SK-N-SH treated with all-trans-retinoic acid at 6 μM for 48 hours (cell line): ENCODE results near the gene LHFPL3.

Source experiments
- ATAC-seq: fragments of 200-7000 bp; cut with Tn5 transposase; 3 replicates; pipeline ENCODE4 v1.9.1; 2020; ENCODE audit warnings: mild to moderate bottlenecking, moderate library complexity
- ARNTL ChIP-seq: fragments of 450-650 bp; formaldehyde crosslinking; IDR thresholded peaks from 2 replicates; pipeline ENCODE4 v1.5.0; 2020; ENCODE audit warnings: low read depth, mild to moderate bottlenecking, moderate library complexity, borderline replicate concordance
- BACH2 ChIP-seq: fragments of 250-450 bp; sonication (Bioruptor Pico); IDR thresholded peaks from 2 replicates; pipeline ENCODE4 v1.9.0; 2021; ENCODE audit warnings: mild to moderate bottlenecking, borderline replicate concordance
- CSDC2 ChIP-seq: fragments of 250-450 bp; sonication (Bioruptor Pico); IDR thresholded peaks from 2 replicates; pipeline ENCODE4 v1.5.0; 2020; ENCODE audit warnings: mild to moderate bottlenecking, moderate library complexity
- CSRNP3 ChIP-seq: fragments of 250-450 bp; sonication (Bioruptor Pico); IDR thresholded peaks from 2 replicates; pipeline ENCODE4 v1.5.1; 2021; ENCODE audit warnings: mild to moderate bottlenecking, moderate library complexity
- ESRRG ChIP-seq: fragments of 250-450 bp; sonication (Bioruptor Pico); IDR thresholded peaks from 2 replicates; pipeline ENCODE4 v1.6.1; 2021; ENCODE audit warnings: mild to moderate bottlenecking
- GLIS3 ChIP-seq: fragments of 250-450 bp; sonication (Bioruptor Pico); IDR thresholded peaks from 2 replicates; pipeline ENCODE4 v1.5.0; 2020; ENCODE audit warnings: mild to moderate bottlenecking, moderate library complexity
- OSR1 ChIP-seq: fragments of 250-450 bp; sonication (Bioruptor Pico); IDR thresholded peaks from 2 replicates; pipeline ENCODE4 v1.8.0; 2022; ENCODE audit warnings: moderate library complexity, mild to moderate bottlenecking, inconsistent platforms
- POU6F1 ChIP-seq: fragments of 250-450 bp; sonication (Bioruptor Pico); IDR thresholded peaks from 2 replicates; pipeline ENCODE4 v1.8.0; 2021; ENCODE audit warnings: low read depth, mild to moderate bottlenecking, moderate library complexity, borderline replicate concordance
- PPARA ChIP-seq: fragments of 250-450 bp; sonication (Bioruptor Pico); IDR thresholded peaks from 2 replicates; pipeline ENCODE4 v1.5.0; 2020; ENCODE audit warnings: mild to moderate bottlenecking, borderline replicate concordance
- RARB ChIP-seq: fragments of 250-450 bp; sonication (Bioruptor Pico); IDR thresholded peaks from 2 replicates; pipeline ENCODE4 v1.8.0; 2021; ENCODE audit warnings: mild to moderate bottlenecking, moderate library complexity
- SNAI2 ChIP-seq: fragments of 250-450 bp; sonication (Bioruptor Pico); IDR thresholded peaks from 2 replicates; pipeline ENCODE4 v1.5.0; 2020; ENCODE audit warnings: mild to moderate bottlenecking, moderate library complexity
- TOX ChIP-seq: fragments of 250-450 bp; sonication (Bioruptor Pico); IDR thresholded peaks from 2 replicates; pipeline ENCODE4 v1.8.0; 2021; ENCODE audit warnings: mild to moderate bottlenecking, moderate library complexity, borderline replicate concordance
- ZC3H10 ChIP-seq: fragments of 250-450 bp; sonication (Bioruptor Pico); IDR thresholded peaks from 2 replicates; pipeline ENCODE4 v1.5.1; 2021; ENCODE audit warnings: mild to moderate bottlenecking, moderate library complexity
- ZFP3 ChIP-seq: fragments of 250-450 bp; sonication (Bioruptor Pico); IDR thresholded peaks from 2 replicates; pipeline ENCODE4 v1.5.0; 2020; ENCODE audit warnings: mild to moderate bottlenecking, moderate library complexity
- ZFP30 ChIP-seq: fragments of 450-650 bp; formaldehyde crosslinking; IDR thresholded peaks from 2 replicates; pipeline ENCODE4 v1.5.0; 2022; ENCODE audit warnings: mild to moderate bottlenecking, moderate library complexity
- ZNF565 ChIP-seq: fragments of 450-650 bp; formaldehyde crosslinking; conservative IDR thresholded peaks from 2 replicates; pipeline ENCODE4 v1.5.0; 2020; ENCODE audit warnings: low read depth, mild to moderate bottlenecking, moderate library complexity
- ZNF70 ChIP-seq: fragments of 450-650 bp; formaldehyde crosslinking; IDR thresholded peaks from 2 replicates; pipeline ENCODE4 v1.5.0; 2020; ENCODE audit warnings: mild to moderate bottlenecking, moderate library complexity
- ZNF8 ChIP-seq: fragments of 450-650 bp; formaldehyde crosslinking; IDR thresholded peaks from 2 replicates; pipeline ENCODE4 v1.5.0; 2020; ENCODE audit warnings: mild to moderate bottlenecking, moderate library complexity
- TF ChIP-seq, protein P1 (sequence below): fragments of 250-450 bp; sonication (Bioruptor Pico); IDR thresholded peaks from 2 replicates; pipeline ENCODE4 v1.8.0; 2020; ENCODE audit warnings: mild to moderate bottlenecking, moderate library complexity, borderline replicate concordance
- TF ChIP-seq, protein P2 (sequence below): fragments of 250-450 bp; sonication (Bioruptor Pico); IDR thresholded peaks from 2 replicates; pipeline ENCODE4 v1.5.0; 2020; ENCODE audit warnings: mild to moderate bottlenecking, moderate library complexity

Gene LHFPL3

DNA sequence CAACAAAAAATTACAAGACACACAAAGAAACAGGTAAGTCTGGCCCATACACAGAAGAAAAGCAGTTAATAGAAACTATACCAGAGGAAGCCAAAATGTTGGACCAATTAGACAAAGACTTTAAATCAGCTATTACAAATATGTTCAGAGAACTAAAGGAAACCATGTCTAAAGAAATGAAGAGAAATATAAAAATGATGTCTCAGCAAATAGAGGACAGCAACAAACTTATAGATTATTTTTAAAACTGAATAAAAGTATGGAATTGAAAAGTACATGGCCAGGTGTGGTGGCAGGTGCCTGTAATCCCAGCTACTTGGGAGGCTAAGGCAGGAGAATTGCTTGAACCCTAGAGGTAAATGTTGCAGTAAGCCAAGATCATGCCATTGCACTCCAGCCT is 58.5 kb downstream of the LHFPL3 start:
- no peak for ATAC-seq
- TF ChIP-seq, protein P1, sequence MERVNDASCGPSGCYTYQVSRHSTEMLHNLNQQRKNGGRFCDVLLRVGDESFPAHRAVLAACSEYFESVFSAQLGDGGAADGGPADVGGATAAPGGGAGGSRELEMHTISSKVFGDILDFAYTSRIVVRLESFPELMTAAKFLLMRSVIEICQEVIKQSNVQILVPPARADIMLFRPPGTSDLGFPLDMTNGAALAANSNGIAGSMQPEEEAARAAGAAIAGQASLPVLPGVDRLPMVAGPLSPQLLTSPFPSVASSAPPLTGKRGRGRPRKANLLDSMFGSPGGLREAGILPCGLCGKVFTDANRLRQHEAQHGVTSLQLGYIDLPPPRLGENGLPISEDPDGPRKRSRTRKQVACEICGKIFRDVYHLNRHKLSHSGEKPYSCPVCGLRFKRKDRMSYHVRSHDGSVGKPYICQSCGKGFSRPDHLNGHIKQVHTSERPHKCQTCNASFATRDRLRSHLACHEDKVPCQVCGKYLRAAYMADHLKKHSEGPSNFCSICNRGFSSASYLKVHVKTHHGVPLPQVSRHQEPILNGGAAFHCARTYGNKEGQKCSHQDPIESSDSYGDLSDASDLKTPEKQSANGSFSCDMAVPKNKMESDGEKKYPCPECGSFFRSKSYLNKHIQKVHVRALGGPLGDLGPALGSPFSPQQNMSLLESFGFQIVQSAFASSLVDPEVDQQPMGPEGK (CRISPR knock-in tag) = no peak
- TF ChIP-seq SNAI2 (CRISPR knock-in tag) (no peak), GLIS3 (CRISPR knock-in tag) (no peak), TOX (CRISPR knock-in tag) (no peak), ZNF8 (no peak), CSRNP3 (no peak), ZFP3 (no peak), ZFP30 (no peak), PPARA (CRISPR knock-in tag) (no peak), ARNTL (CRISPR knock-in tag) (no peak), POU6F1 (CRISPR knock-in tag) (no peak)

- TF ChIP-seq CSDC2 (no peak), ZNF70 (CRISPR knock-in tag) (no peak), SNAI2 (CRISPR knock-in tag) (no peak), TOX (CRISPR knock-in tag) (no peak), CSRNP3 (no peak), ZNF565 (no peak), PPARA (CRISPR knock-in tag) (no peak), OSR1 (no peak), ZC3H10 (no peak), ZFP3 (no peak), BACH2 (CRISPR knock-in tag) (no peak), POU6F1 (CRISPR knock-in tag) (no peak)
- TF ChIP-seq, protein P1 (CRISPR knock-in tag) = no peak
- ATAC-seq = no peak
Observed at GRCh38 chr7:104388222-104388621, 59.8 kb downstream of the LHFPL3 start.

- ATAC-seq = no peak
- TF ChIP-seq RARB (CRISPR knock-in tag) (no peak), PPARA (CRISPR knock-in tag) (no peak), BACH2 (CRISPR knock-in tag) (no peak), CSRNP3 (no peak), GLIS3 (CRISPR knock-in tag) (no peak), ARNTL (CRISPR knock-in tag) (no peak), SNAI2 (CRISPR knock-in tag) (no peak), ESRRG (CRISPR knock-in tag) (no peak)
- TF ChIP-seq, protein P1 (CRISPR knock-in tag) = no peak
- TF ChIP-seq, protein P2, sequence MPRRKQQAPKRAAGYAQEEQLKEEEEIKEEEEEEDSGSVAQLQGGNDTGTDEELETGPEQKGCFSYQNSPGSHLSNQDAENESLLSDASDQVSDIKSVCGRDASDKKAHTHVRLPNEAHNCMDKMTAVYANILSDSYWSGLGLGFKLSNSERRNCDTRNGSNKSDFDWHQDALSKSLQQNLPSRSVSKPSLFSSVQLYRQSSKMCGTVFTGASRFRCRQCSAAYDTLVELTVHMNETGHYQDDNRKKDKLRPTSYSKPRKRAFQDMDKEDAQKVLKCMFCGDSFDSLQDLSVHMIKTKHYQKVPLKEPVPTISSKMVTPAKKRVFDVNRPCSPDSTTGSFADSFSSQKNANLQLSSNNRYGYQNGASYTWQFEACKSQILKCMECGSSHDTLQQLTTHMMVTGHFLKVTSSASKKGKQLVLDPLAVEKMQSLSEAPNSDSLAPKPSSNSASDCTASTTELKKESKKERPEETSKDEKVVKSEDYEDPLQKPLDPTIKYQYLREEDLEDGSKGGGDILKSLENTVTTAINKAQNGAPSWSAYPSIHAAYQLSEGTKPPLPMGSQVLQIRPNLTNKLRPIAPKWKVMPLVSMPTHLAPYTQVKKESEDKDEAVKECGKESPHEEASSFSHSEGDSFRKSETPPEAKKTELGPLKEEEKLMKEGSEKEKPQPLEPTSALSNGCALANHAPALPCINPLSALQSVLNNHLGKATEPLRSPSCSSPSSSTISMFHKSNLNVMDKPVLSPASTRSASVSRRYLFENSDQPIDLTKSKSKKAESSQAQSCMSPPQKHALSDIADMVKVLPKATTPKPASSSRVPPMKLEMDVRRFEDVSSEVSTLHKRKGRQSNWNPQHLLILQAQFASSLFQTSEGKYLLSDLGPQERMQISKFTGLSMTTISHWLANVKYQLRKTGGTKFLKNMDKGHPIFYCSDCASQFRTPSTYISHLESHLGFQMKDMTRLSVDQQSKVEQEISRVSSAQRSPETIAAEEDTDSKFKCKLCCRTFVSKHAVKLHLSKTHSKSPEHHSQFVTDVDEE (CRISPR knock-in tag) = no peak
Observed at GRCh38 chr7:104395162-104395561, 66.8 kb downstream of the LHFPL3 start.
